Measurements from ENCODE around the gene SPATA32. TPM values are rescaled to one million over a fixed set of nuclear protein-coding genes. Genes with fewer than 3 reads are reported as not detected.

The SPATA32 gene
- total RNA-seq, 2 experiments from 2014 or later, result 0.20 to 0.27 TPM

DNA sequence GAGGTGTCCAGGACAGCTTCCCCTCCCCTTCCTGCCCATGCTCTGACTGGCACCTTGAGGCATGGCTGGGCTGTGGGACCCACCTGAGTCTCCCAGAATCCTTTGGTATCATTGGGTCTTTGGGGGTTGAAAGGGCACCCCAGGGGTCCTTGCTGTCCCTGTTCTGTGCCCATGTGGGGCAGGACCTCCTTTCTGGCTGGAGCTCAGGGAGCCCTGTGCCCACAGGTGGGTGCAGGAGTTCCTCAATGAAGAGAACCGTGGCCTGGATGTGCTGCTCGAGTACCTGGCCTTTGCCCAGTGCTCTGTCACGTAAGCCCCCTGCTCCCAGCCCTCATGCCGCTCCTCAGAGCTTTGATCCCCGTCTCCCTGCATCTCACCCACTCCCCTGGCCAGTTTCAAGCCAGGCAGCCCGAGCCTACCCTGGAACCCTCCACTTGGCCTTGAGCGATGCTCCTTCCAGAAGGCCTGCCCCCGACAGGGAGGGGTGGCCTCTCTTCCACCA, 28.4 kb downstream of the SPATA32 start:
- Histone ChIP-seq H3K27ac (ENCODE audit: low read depth in 1 of 2, low read length in 2 of 2) (peak overlapping the region in 1 of 2 donors; percentile 52), H3K9me3 (ENCODE audit: control insufficient read depth in 1 of 2, insufficient read depth in 1 of 2, low read length in 2 of 2) (no peaks in the 10 kb centered on the region), H3K27me3 (ENCODE audit: control insufficient read depth in 1 of 2, insufficient read depth in 2 of 2, low read length in 2 of 2) (no peaks in the 10 kb centered on the region), H3K4me3 (ENCODE audit: low read length) (no peak overlapping the region), H3K4me1 (ENCODE audit: insufficient read depth, low read length) (peaks cover 85% of the 10 kb centered on the region), H3K36me3 (ENCODE audit: insufficient read depth, low read length) (peaks cover 84% of the 10 kb centered on the region)
- DNase-seq (no peak), ATAC-seq (ENCODE audit: poor library complexity) (no peak)
- Mint-ChIP-seq H3K4me3 (no peak overlapping the region), H3K4me1 (ENCODE audit: low read depth) (peaks cover 76% of the 10 kb centered on the region), H3K27me3 (no peaks in the 10 kb centered on the region), H3K27ac (peak overlapping the region; percentile 100), H3K9me3 (no peaks in the 10 kb centered on the region), H3K36me3 (ENCODE audit: low read depth) (peaks cover 68% of the 10 kb centered on the region)
- intact Hi-C loops (cut with DNase I, micrococcal nuclease), result no loop called here
- TF ChIP-seq, protein P1, sequence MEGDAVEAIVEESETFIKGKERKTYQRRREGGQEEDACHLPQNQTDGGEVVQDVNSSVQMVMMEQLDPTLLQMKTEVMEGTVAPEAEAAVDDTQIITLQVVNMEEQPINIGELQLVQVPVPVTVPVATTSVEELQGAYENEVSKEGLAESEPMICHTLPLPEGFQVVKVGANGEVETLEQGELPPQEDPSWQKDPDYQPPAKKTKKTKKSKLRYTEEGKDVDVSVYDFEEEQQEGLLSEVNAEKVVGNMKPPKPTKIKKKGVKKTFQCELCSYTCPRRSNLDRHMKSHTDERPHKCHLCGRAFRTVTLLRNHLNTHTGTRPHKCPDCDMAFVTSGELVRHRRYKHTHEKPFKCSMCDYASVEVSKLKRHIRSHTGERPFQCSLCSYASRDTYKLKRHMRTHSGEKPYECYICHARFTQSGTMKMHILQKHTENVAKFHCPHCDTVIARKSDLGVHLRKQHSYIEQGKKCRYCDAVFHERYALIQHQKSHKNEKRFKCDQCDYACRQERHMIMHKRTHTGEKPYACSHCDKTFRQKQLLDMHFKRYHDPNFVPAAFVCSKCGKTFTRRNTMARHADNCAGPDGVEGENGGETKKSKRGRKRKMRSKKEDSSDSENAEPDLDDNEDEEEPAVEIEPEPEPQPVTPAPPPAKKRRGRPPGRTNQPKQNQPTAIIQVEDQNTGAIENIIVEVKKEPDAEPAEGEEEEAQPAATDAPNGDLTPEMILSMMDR (IDR thresholded peaks at IDR 0.05), result no peak
- ChIA-PET CTCF (interaction anchor here (0.7 to 1.1 kb wide), 3 partner anchors 14 to 152 kb away, joined by 3 to 5 read pairs (median 4); no protein-coding TSS in a partner anchor), POLR2A (interaction anchor here (12.1 kb wide), 1 partner anchor 13 kb away, joined by 262 read pairs; the partner anchor contains the start of gene FMNL1)

DNA sequence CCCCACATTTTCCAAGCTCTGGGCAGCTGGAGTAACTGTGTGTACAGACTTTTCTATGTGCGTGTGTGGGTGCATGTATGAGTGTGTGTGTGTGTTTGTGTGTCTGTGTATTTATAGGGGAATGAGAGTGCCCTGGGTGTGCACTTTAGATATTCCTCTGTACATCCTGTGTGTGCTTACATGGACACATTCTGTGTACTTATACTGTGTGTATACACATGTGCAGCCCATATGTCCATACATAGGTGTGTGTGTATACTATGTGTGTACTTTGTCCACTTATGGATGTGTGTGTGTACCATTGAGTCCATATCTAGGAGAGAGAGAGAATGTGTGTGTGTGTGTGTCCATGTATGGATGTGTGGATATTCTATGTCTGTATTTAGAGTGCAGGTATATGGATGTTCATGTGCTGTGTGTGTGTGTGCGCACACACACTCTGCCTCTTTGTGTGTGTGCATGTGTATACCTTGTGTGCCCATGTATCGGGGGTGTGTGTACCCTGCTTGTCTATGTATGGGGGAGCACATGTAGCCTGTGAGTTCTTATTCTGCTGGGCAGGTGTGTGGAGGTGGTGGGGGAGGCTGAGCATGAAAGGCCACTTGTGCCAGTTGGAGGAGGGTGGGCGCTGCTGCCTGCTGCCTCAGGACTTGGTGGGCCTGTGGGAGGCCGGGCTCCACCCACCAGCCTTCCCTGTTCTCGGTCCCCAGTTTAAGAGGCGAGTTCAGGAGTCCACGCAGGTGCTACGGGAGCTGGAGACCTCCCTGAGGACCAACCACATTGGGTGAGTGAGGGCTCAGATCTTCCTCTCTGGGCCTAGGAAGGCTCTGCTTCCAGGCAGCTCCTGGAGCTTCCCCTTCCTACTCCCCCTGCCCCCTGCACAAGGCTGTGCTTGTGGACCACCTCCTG, 29.1 kb downstream of the SPATA32 start:
- POLR2A ChIA-PET, result interaction anchor here (0.6 to 16.4 kb wide), 3 partner anchors 11 to 84 kb away, joined by 3 to 346 read pairs (median 262); partner anchors contain the start of genes FMNL1 and MAP3K14
- Mint-ChIP-seq H3K27ac (peak overlapping the region; percentile 100), H3K4me3 (peak overlapping the region; percentile 43), H3K9me3 (no peaks in the 10 kb centered on the region), H3K36me3 (ENCODE audit: low read depth) (peaks cover 61% of the 10 kb centered on the region), H3K27me3 (no peaks in the 10 kb centered on the region), H3K4me1 (ENCODE audit: low read depth) (peaks cover 76% of the 10 kb centered on the region)
- CTCF ChIA-PET, result interaction anchor here (0.7 to 5.4 kb wide), 6 partner anchors 13 to 153 kb away, joined by 3 to 77 read pairs (median 4); partner anchors contain the start of genes ACBD4 and FMNL1
- DNase-seq (no peak), ATAC-seq (ENCODE audit: poor library complexity) (no peak)
- H3K27me3 ChIP-seq (ENCODE audit: control insufficient read depth in 1 of 2, insufficient read depth in 2 of 2, low read length in 2 of 2), result no peaks in the 10 kb centered on the region
- H3K27ac ChIP-seq (ENCODE audit: low read depth in 1 of 2, low read length in 2 of 2), result peak overlapping the region; percentile 9 to 52
- TF ChIP-seq, protein P1 (IDR thresholded peaks at IDR 0.05), result no peak
- intact Hi-C loops (cut with DNase I, micrococcal nuclease), result no loop called here
- peaks cover 77% of the 10 kb centered on the region for H3K36me3 ChIP-seq (ENCODE audit: insufficient read depth, low read length)
- no peak overlapping the region for H3K4me3 ChIP-seq (ENCODE audit: low read length)
- H3K4me1 ChIP-seq (ENCODE audit: insufficient read depth, low read length), result peaks cover 91% of the 10 kb centered on the region
- no peaks in the 10 kb centered on the region for H3K9me3 ChIP-seq (ENCODE audit: control insufficient read depth in 1 of 2, insufficient read depth in 1 of 2, low read length in 2 of 2)

GRCh38 chr17:45231481-45232116, 30.3 kb downstream of the SPATA32 start:
- Mint-ChIP-seq H3K9me3 (no peaks in the 10 kb centered on the region), H3K27ac (peak overlapping the region; percentile 100), H3K4me3 (peak overlapping the region; percentile 30), H3K4me1 (ENCODE audit: low read depth) (peaks cover 79% of the 10 kb centered on the region), H3K27me3 (no peaks in the 10 kb centered on the region), H3K36me3 (ENCODE audit: low read depth) (peaks cover 57% of the 10 kb centered on the region)
- Histone ChIP-seq H3K4me3 (ENCODE audit: low read length) (no peak overlapping the region), H3K9me3 (ENCODE audit: control insufficient read depth in 1 of 2, insufficient read depth in 1 of 2, low read length in 2 of 2) (no peaks in the 10 kb centered on the region), H3K27me3 (ENCODE audit: control insufficient read depth in 1 of 2, insufficient read depth in 2 of 2, low read length in 2 of 2) (no peaks in the 10 kb centered on the region), H3K27ac (ENCODE audit: low read depth in 1 of 2, low read length in 2 of 2) (peak overlapping the region; percentile 98 to 99), H3K36me3 (ENCODE audit: insufficient read depth, low read length) (peaks cover 65% of the 10 kb centered on the region), H3K4me1 (ENCODE audit: insufficient read depth, low read length) (peaks cover 95% of the 10 kb centered on the region)
- peak in 6 of 14 experiments; percentile 11 to 61 (median 43) for DNase-seq
- TF ChIP-seq, protein P1 (IDR thresholded peaks at IDR 0.05), result peak; percentile 31
- ChIA-PET POLR2A (interaction anchor here (0.6 to 16.4 kb wide), 6 partner anchors 11 to 333 kb away, joined by 3 to 346 read pairs (median 5); partner anchors contain the start of genes EFTUD2, FMNL1 and HEXIM1), CTCF (interaction anchor here (0.7 to 5.4 kb wide), 5 partner anchors 12 to 153 kb away, joined by 3 to 77 read pairs (median 4); partner anchors contain the start of genes ACBD4 and FMNL1)
- ATAC-seq (ENCODE audit: poor library complexity), result no peak
- intact Hi-C loops (cut with DNase I, micrococcal nuclease), result no loop called here

All from CD4-positive, alpha-beta T cell (primary cell).